ENCODE results near the gene TMEM150B.

Gene TMEM150B

GRCh38 chr19:55315956-55316525 lies 9.1 kb downstream of the TMEM150B start:
- no peak overlapping the region for H3K4me3 ChIP-seq (ENCODE audit: low read length)
- no peak for TF ChIP-seq CTCF (conservative IDR thresholded peaks at IDR 0.05; ENCODE audit: low read depth, low read length)
- no peak for DNase-seq (ENCODE audit: low read depth)

- TF ChIP-seq CTCF (conservative IDR thresholded peaks at IDR 0.05; ENCODE audit: low read depth, low read length): no peak
- no peak overlapping the region for H3K4me3 ChIP-seq (ENCODE audit: low read length)
Observed at GRCh38 chr19:55314396-55314795, 10.7 kb downstream of the TMEM150B start.

GRCh38 chr19:55312621-55313512 lies 12.3 kb downstream of the TMEM150B start:
- no peak for DNase-seq (ENCODE audit: low read depth)
- no peak overlapping the region for H3K4me3 ChIP-seq (ENCODE audit: low read length)
- no peak for TF ChIP-seq CTCF (conservative IDR thresholded peaks at IDR 0.05; ENCODE audit: low read depth, low read length)

More at GRCh38 chr19:55314396-55314795, 10.7 kb downstream of the TMEM150B start:
- no peak for DNase-seq (ENCODE audit: low read depth)

GRCh38 chr19:55311797-55312196 lies 13.3 kb downstream of the TMEM150B start:
- H3K4me3 ChIP-seq (ENCODE audit: low read length): no peak overlapping the region
- no peak for DNase-seq (ENCODE audit: low read depth)
- TF ChIP-seq CTCF (conservative IDR thresholded peaks at IDR 0.05; ENCODE audit: low read depth, low read length): no peak

GRCh38 chr19:55311397-55311796 lies 13.7 kb downstream of the TMEM150B start:
- DNase-seq (ENCODE audit: low read depth): no peak
- TF ChIP-seq CTCF (conservative IDR thresholded peaks at IDR 0.05; ENCODE audit: low read depth, low read length): no peak
- no peak overlapping the region for H3K4me3 ChIP-seq (ENCODE audit: low read length)

GRCh38 chr19:55310498-55310897 lies 14.6 kb downstream of the TMEM150B start:
- no peak for DNase-seq (ENCODE audit: low read depth)
- TF ChIP-seq CTCF (conservative IDR thresholded peaks at IDR 0.05; ENCODE audit: low read depth, low read length): no peak
- no peak overlapping the region for H3K4me3 ChIP-seq (ENCODE audit: low read length)

- DNase-seq (ENCODE audit: low read depth): no peak
- H3K4me3 ChIP-seq (ENCODE audit: low read length): no peak overlapping the region
- no peak for TF ChIP-seq CTCF (conservative IDR thresholded peaks at IDR 0.05; ENCODE audit: low read depth, low read length)
Observed at GRCh38 chr19:55309448-55309847, 15.7 kb downstream of the TMEM150B start.
